ENCODE results near the gene CHST1.

DNA sequence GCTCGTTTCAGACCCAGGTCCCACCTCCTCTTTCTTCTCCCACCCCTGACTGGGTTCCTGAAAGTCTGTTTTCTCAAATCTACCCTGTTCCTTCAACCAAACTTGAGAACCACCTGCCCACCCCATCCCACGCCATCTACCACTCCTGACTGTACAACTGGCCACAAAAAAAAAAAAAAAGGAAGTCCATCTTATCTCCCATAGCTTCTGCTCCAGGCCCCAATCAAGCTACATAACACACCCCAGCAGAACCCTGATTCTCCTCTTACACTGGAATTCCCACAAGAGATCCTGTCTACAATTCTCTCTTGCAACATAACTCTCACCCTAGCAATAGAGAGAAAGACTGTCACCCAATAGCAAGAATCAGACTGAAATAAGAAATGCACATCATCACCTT lies 39.2 kb upstream of the CHST1 start:
- TF ChIP-seq EZH2 (IDR thresholded peaks at IDR 0.05; ENCODE audit: borderline replicate concordance, low read length): no peak
- no peak for TF ChIP-seq CTCF (IDR thresholded peaks at IDR 0.05; ENCODE audit: low read length)

All from OCI-LY1 (cell line).